Ovary (tissue), 3 donors: ENCODE results near the gene TPX2.

Experiments
- POLR2A ChIP-seq: fragments of 450-650 bp; IDR thresholded peaks from one replicate; pipeline ENCODE4 v1.6.1; 2017; ENCODE audit warnings: antibody characterized with exemption, mild to moderate bottlenecking, moderate library complexity
- TF ChIP-seq, protein P1 (sequence below), 3 donors: fragments of 450-650 bp in 2 of 3; fragments of 200-600 bp in 1 of 3; IDR thresholded peaks; one replicate each; pipeline versions ENCODE4 v1.5.1 to v1.8.0; 2016 to 2022; ENCODE audit warnings: antibody characterized with exemption in 3 of 3, mild to moderate bottlenecking in 1 of 3
- donor health status: DM: no; HTN: no; CAD: no.

DNA sequence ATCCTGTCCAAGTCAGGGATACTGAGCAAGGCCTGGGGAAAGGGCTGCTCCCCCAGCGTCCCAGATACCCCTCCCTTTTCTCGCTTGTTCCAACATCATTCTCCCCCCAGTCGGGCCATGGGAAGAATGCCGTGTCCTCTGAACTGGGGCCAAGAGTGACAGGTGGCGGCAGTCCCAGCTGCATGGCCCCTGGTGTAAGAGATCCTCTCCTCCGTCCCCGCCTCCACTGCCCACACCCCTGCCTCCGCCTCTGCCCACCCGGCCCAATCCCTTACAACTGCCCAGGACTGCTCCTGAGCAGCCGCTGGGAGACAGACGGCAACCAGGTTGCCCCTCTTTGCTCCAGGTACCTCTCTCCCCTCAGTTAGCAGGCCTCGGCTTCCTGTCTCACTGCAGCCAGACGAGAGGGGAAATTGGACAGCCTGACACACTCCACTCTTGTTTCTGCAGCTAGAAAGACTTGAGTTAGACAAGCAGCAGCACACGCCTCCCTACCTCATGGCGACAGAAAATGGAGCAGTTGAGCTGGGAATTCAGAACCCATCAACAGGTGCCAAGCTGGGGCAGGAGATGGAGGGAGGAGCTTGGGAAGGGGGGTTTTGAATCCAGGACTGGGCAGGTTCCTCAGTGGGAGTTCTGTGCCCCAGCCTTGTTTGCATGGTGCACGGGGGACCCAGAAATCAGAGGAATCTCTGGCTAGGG lies 80.1 kb downstream of the TPX2 start, which contains the start of gene MYLK2:
- no peak for TF ChIP-seq POLR2A
- TF ChIP-seq, protein P1, sequence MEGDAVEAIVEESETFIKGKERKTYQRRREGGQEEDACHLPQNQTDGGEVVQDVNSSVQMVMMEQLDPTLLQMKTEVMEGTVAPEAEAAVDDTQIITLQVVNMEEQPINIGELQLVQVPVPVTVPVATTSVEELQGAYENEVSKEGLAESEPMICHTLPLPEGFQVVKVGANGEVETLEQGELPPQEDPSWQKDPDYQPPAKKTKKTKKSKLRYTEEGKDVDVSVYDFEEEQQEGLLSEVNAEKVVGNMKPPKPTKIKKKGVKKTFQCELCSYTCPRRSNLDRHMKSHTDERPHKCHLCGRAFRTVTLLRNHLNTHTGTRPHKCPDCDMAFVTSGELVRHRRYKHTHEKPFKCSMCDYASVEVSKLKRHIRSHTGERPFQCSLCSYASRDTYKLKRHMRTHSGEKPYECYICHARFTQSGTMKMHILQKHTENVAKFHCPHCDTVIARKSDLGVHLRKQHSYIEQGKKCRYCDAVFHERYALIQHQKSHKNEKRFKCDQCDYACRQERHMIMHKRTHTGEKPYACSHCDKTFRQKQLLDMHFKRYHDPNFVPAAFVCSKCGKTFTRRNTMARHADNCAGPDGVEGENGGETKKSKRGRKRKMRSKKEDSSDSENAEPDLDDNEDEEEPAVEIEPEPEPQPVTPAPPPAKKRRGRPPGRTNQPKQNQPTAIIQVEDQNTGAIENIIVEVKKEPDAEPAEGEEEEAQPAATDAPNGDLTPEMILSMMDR (IDR thresholded peaks at IDR 0.05) = no peak
